ENCODE measurements around the gene RGPD8.
"Not testable (repeated sequence)": the region's sequence is repeated elsewhere in the genome, so short reads cannot be mapped to it uniquely, and the experiment has no call there.

The RGPD8 gene

DNA sequence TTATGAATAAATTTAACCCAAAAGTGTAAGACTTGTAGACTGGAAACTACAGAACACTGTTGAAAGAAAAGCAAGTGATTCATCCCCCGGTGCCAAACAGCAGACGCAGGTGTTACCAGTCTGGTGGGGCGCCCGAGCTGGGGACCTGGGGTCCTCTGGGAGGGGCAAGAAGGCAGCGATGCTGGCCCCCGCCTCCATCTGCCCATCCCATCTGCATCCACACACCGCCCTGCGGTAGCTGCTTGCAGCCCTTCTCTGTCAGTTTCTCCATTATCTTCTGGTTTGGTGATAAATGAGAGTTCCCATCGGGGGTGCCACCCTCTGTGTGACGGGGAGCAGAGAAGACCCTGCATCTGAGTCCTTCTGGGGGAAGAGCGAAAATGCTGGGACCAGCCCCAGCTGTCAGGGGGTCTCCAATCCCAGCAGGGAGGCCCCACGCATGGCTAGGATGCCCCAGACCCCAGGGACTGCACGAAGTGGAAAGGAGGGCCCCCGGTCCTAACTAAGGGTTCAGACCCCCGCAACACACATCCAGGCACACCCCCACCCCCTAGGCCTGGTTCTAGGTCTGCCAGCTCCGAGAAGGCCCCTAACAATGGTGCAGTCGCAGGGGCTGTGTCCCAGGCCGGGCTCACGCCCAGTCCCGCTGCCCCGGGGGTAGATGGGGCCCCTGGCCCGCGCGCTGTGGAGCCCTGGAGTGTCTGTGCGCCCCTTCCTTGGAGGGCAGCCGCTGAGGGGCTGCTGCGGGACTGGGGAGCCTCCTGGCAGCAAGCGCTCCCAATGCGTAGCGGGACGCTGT is 686 bp upstream of the RGPD8 start:
- Histone ChIP-seq H3K36me3 (ENCODE audit: insufficient read depth, low read depth, low read length) (no peaks in the 10 kb centered on the region), H3K9me3 (ENCODE audit: insufficient read depth, low read depth, low read length) (no peaks in the 10 kb centered on the region), H3K4me1 (ENCODE audit: insufficient read depth, low read length) (no peaks in the 10 kb centered on the region), H3K27me3 (ENCODE audit: insufficient read depth, low read length) (no peaks in the 10 kb centered on the region), H3K9ac (ENCODE audit: low read depth, low read length) (no peak overlapping the region), H3K27ac (ENCODE audit: low read length) (no peak overlapping the region), H3K4me3 (ENCODE audit: low read length) (no peak overlapping the region)

DNA sequence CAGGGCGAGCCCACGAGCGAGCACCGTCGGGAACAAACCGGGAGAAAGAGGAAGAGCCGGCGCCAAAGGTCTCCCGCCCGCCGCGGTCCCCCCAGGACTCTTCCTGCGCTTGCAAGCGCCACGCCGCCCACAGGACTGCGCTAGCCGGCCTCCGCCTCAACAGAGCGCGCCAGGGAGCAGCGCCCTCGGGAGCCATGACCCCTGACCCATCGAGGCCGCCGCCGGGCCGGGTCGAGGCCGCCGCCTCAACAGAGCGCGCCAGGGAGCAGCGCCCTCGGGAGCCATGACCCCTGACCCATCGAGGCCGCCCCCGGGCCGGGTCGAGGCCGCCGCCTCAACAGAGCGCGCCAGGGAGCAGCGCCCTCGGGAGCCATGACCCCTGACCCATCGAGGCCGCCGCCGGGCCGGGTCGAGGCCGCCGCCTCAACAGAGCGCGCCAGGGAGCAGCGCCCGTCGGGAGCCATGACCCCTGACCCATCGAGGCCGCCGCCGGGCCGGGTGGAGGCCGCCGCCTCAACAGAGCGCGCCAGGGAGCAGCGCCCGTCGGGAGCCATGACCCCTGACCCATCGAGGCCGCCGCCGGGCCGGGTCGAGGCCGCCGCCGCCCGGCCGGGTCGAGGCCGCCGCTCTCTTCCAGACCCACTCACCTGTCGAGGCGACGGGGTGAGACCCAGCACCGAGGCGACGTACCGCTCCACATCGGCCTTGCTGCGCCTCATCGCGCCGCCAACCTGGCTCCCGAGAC is 538 bp downstream of the RGPD8 start:
- peak overlapping the region; percentile 54; the same call in 1 of the 2 replicates for H3K4me3 ChIP-seq (ENCODE audit: low read length)
- not testable (repeated sequence) for H3K9ac ChIP-seq (ENCODE audit: low read depth, low read length); H3K27ac ChIP-seq (ENCODE audit: low read length); H3K4me1 ChIP-seq (ENCODE audit: insufficient read depth, low read length); H3K9me3 ChIP-seq (ENCODE audit: insufficient read depth, low read depth, low read length); H3K36me3 ChIP-seq (ENCODE audit: insufficient read depth, low read depth, low read length); H3K27me3 ChIP-seq (ENCODE audit: insufficient read depth, low read length)

DNA sequence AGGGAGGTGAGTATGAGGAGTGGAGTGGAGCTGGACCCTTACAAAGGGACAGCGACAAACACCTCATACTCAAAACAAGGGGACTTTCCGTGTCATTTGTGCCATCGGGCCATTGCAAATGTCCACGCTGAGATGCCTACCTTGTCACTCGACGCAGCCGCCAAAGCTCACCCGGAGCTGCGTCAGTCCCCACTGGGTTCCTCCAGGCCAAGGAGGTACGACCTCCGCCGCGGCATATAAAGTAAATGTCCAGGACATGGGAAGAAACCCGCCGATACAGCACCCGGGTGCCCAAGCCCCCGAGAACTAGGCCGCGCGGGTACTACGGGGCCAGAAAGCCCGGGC is 1.1 kb downstream of the RGPD8 start:
- H3K36me3 ChIP-seq (ENCODE audit: insufficient read depth, low read depth, low read length); H3K9ac ChIP-seq (ENCODE audit: low read depth, low read length); H3K27ac ChIP-seq (ENCODE audit: low read length); H3K4me1 ChIP-seq (ENCODE audit: insufficient read depth, low read length); H3K9me3 ChIP-seq (ENCODE audit: insufficient read depth, low read depth, low read length); H3K27me3 ChIP-seq (ENCODE audit: insufficient read depth, low read length): not testable (repeated sequence)
- peak overlapping the region; percentile 50; the same call in 1 of the 2 replicates for H3K4me3 ChIP-seq (ENCODE audit: low read length)

DNA sequence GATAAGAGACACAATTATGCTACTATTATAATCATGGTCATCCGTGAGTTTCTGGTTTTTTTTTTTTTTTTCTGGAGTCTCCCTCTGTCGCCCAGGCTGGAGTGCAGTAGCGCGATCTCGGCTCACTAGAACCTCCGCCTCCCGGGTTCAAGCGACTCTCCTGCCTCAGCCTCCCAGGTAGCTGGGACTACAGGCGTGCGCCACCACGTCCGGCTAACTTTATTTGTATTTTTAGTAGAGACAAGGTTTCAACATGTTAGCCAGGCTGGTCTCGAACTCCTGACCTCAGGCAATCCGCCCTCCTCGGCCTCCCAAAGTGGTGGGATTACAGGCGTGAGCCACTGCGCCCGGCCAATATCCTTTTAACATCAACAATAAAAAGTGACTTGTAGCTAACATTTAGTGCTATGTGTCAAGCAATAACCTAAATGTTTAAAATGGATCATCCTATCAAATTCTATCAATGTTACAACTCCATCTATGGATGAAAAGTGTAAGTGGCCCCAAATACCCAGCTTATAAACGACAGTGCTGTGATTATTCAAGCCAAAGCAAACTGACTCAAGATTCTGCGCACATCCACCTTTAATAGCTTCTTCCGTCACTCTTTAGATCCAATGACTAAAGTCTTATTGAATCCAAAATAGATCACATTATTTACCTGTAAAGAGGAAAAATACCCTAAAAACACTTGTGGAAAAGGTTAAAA is 1.7 kb downstream of the RGPD8 start:
- not testable (repeated sequence) for H3K9ac ChIP-seq (ENCODE audit: low read depth, low read length); H3K9me3 ChIP-seq (ENCODE audit: insufficient read depth, low read depth, low read length); H3K4me1 ChIP-seq (ENCODE audit: insufficient read depth, low read length); H3K27ac ChIP-seq (ENCODE audit: low read length); H3K36me3 ChIP-seq (ENCODE audit: insufficient read depth, low read depth, low read length); H3K27me3 ChIP-seq (ENCODE audit: insufficient read depth, low read length)
- peak overlapping the region; percentile 50; the same call in 1 of the 2 replicates for H3K4me3 ChIP-seq (ENCODE audit: low read length)

DNA sequence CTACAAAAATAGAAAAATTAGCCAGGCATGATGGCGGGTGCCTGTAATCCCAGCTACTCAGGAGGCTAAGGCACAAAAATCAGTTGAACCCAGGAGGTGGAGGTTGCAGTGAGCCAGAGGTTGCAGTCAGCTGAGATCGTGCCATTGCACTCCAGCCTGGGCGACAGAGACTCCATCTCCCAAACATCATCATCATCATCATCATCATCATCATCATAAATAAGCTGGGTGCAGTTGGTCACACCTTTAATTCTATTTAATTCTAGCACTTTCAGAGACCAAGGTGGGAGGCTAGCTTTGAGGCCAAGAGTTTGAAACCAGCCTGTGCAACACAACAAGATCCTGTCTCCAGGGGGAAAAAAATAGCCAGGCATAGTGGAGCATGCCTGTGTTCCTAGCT is 8.9 kb downstream of the RGPD8 start:
- H3K9me3 ChIP-seq (ENCODE audit: insufficient read depth, low read depth, low read length); H3K4me3 ChIP-seq (ENCODE audit: low read length): not testable (repeated sequence)

DNA sequence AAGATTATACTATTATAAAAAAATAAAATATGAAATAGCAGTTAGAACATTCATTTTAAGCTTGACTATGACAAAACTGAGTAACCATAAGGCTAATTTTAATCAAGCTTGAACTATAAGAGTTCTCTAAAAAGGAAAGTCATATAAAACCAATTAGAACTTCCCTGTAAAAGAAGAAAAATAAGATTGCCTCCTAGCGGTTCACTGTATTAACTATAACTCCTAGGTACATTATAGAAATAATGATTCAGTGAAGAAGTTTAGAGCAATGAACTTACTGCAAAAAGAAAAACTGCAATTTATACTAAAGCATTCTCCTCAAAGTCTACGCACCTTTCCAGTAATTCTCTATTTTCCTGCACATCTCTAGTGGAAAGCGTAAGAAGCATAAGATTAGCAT is 16.6 kb downstream of the RGPD8 start:
- not testable (repeated sequence) for H3K9me3 ChIP-seq (ENCODE audit: insufficient read depth, low read depth, low read length); H3K36me3 ChIP-seq (ENCODE audit: insufficient read depth, low read depth, low read length); H3K4me1 ChIP-seq (ENCODE audit: insufficient read depth, low read length); H3K9ac ChIP-seq (ENCODE audit: low read depth, low read length); H3K27me3 ChIP-seq (ENCODE audit: insufficient read depth, low read length); H3K4me3 ChIP-seq (ENCODE audit: low read length); H3K27ac ChIP-seq (ENCODE audit: low read length)

More for the DNA sequence above, 8.9 kb downstream of the RGPD8 start:
- H3K27ac ChIP-seq (ENCODE audit: low read length); H3K27me3 ChIP-seq (ENCODE audit: insufficient read depth, low read length); H3K9ac ChIP-seq (ENCODE audit: low read depth, low read length); H3K4me1 ChIP-seq (ENCODE audit: insufficient read depth, low read length); H3K36me3 ChIP-seq (ENCODE audit: insufficient read depth, low read depth, low read length): not testable (repeated sequence)

DNA sequence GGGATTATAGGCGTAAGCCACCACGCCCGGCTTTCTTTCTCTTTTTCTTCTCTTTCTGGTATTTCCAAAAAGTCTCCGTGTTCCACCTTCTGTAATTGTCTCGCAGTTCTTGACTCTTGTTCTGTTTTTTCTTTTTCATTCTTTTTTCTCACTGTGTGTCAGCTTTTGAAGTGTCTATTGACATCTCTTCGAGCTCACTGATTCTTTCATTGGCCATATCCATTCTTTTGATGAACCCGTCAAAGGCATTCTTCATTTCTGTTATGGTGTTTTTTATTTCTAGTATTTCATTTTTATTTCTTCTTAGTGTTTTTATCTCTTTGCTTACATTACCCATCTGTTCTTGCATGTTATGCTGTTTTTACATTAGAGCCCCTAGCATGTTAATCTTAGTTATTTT is 73.4 kb downstream of the RGPD8 start:
- not testable (repeated sequence) for H3K9me3 ChIP-seq (ENCODE audit: insufficient read depth, low read depth, low read length); H3K4me3 ChIP-seq (ENCODE audit: low read length); H3K27me3 ChIP-seq (ENCODE audit: insufficient read depth, low read length); H3K27ac ChIP-seq (ENCODE audit: low read length); H3K4me1 ChIP-seq (ENCODE audit: insufficient read depth, low read length); H3K9ac ChIP-seq (ENCODE audit: low read depth, low read length); H3K36me3 ChIP-seq (ENCODE audit: insufficient read depth, low read depth, low read length)

DNA sequence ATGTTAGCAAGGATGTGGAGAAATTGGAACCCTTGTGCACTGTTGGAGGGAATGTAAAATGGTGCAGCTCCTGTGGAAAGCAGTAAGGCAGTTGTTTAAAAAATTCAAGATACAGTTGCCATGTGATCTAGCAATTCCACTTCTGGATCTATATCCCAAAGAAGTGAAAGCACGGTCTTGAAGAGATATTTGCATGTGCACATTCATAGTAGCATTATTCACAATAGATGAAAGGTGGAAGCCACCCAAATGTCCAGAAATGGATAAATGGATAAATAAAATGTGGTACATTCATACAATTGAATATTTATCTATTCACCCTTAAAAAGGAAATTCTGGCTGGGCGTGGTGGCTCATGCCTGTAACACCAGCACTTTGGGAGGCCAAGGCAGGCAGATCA is 79.1 kb downstream of the RGPD8 start:
- H3K9ac ChIP-seq (ENCODE audit: low read depth, low read length); H3K27me3 ChIP-seq (ENCODE audit: insufficient read depth, low read length); H3K36me3 ChIP-seq (ENCODE audit: insufficient read depth, low read depth, low read length); H3K9me3 ChIP-seq (ENCODE audit: insufficient read depth, low read depth, low read length); H3K27ac ChIP-seq (ENCODE audit: low read length); H3K4me1 ChIP-seq (ENCODE audit: insufficient read depth, low read length); H3K4me3 ChIP-seq (ENCODE audit: low read length): not testable (repeated sequence)

DNA sequence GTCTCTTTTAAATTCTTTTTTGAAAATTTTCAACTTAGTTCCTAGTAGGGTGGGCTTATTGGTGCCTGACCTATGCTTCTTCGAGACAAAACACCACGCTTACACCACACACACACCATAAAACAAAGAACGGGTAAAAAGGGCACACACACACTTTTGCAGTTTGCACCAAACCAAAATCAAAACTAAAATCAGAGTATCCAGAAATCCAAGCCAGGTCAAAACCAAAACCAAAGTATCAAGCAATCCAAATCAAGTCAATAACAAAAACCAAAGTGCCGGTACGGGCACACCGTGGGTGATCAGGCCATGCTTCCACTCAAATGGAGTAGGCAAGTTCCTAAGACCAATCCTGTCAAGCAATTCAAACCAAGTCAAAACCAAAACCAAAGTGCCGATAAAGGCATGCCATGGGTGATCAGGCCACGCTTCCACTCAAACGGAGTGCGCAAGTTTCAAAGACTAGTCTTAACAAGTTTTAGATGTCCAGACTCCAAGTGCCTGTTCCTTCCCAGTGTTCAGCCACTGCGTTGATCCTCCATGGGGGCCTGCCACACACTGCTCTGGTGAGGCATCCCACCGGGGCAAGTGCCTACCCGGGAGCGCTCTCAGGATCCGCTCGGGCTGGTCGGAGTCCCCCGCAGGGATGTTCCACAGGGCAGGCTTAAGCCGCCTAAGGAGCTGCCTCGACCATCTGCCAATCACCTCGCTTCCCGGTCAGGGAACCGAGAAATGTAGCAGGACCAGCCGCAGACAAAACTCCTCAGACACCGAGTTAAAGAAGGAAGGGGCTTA is 80.4 kb downstream of the RGPD8 start:
- H3K9me3 ChIP-seq (ENCODE audit: insufficient read depth, low read depth, low read length); H3K27me3 ChIP-seq (ENCODE audit: insufficient read depth, low read length); H3K4me3 ChIP-seq (ENCODE audit: low read length); H3K9ac ChIP-seq (ENCODE audit: low read depth, low read length); H3K27ac ChIP-seq (ENCODE audit: low read length); H3K36me3 ChIP-seq (ENCODE audit: insufficient read depth, low read depth, low read length); H3K4me1 ChIP-seq (ENCODE audit: insufficient read depth, low read length): not testable (repeated sequence)

DNA sequence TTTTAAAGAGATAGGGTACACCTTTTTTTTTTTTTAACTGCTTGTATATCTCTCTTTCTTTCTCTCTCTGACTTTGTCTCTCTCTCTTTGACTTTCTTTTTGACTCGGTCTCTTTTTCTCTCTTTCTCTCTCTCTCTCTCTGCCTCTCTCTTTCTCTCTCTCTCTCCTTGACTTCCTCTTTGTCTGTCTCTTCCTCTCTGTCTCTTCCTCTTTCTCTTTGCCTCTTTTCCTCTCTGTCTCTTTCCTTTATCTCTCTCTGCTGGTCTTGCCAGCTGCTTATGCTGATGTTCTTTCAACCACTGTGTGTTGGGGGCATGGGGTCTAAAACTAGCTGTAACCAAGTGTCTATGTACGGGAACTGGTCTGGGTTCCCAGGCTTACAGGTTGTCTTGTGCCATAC is 81.2 kb downstream of the RGPD8 start:
- H3K9ac ChIP-seq (ENCODE audit: low read depth, low read length); H3K27ac ChIP-seq (ENCODE audit: low read length); H3K9me3 ChIP-seq (ENCODE audit: insufficient read depth, low read depth, low read length); H3K27me3 ChIP-seq (ENCODE audit: insufficient read depth, low read length); H3K4me1 ChIP-seq (ENCODE audit: insufficient read depth, low read length); H3K36me3 ChIP-seq (ENCODE audit: insufficient read depth, low read depth, low read length); H3K4me3 ChIP-seq (ENCODE audit: low read length): not testable (repeated sequence)

DNA sequence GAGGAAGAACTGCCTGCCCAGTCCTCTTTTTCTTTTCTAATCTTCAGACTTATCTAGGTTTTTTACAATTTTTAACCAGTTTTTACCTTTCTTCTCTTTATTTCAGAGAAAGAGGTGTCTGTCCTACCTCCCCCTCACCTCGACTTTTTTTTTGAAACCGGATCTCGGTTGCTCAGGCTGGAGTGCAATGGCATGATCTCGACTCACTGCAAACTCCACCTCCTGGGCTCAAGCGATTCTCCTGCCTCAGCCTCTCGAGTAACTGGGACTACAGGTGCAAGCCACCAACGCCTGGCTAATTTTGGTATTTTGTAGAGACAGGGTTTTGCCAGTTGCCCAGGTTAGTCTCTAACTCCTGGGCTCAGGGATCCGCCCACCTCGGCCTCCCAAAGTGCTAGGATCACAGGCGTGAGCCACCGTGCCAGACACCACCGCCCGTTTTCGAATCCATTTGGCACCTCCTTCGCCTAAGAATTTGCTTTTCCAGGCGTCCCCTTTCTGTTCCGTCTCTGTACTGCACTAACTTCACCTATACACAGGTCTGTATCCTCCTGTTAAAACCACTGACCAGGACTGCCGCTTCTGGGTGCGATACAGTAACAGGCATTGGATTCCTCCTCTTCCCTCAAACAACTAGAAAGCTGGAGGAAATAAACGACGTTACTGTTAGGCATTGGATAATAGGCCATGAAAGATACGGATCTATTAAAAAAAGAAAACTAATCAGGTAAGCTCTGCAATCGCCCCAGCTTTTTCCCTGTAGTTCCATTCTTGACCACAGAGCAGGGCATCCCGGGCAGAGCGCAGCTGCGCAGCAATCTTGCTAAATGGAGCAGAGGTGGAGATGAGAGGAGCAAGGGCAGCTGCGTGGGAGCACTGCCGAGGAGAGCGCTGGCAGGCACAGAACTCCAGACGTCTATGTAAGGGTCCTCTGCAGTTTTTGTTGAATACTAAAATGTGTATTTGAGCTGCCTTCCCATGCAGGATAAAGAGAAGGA is 88.1 kb downstream of the RGPD8 start:
- Histone ChIP-seq H3K27ac (ENCODE audit: low read length) (no peak overlapping the region), H3K4me1 (ENCODE audit: insufficient read depth, low read length) (no peaks in the 10 kb centered on the region), H3K4me3 (ENCODE audit: low read length) (no peak overlapping the region), H3K27me3 (ENCODE audit: insufficient read depth, low read length) (no peaks in the 10 kb centered on the region), H3K36me3 (ENCODE audit: insufficient read depth, low read depth, low read length) (no peaks in the 10 kb centered on the region), H3K9ac (ENCODE audit: low read depth, low read length) (no peak overlapping the region), H3K9me3 (ENCODE audit: insufficient read depth, low read depth, low read length) (no peaks in the 10 kb centered on the region)
